Cardiac muscle cell (in vitro differentiated cells and primary cell): ENCODE results near the gene C2CD3. TPM values are rescaled to one million over a fixed set of nuclear protein-coding genes. Genes with fewer than 3 reads are reported as not detected.

Experiments
- DNase-seq, 2 donors: peaks; one replicate each; pipeline versions ENCODE4 v3.0.0 to v3.0.0-alpha.2; 2010 to 2017; ENCODE audit warnings: low read depth in 1 of 2, low spot score in 1 of 2
- H3K27ac ChIP-seq: fragments of 200-600 bp; sonication (generic); 2 replicates; pipeline ENCODE4 v1.5.1; 2016
- H3K27me3 ChIP-seq: fragments of 200-600 bp; sonication (generic); 2 replicates; pipeline ENCODE4 v1.6.0; 2016; ENCODE audit warnings: control low read depth
- H3K36me3 ChIP-seq: fragments of 200-600 bp; sonication (generic); 2 replicates; pipeline ENCODE4 v1.5.1; 2016; ENCODE audit warnings: control low read depth
- H3K4me1 ChIP-seq: fragments of 200-600 bp; sonication (generic); 2 replicates; pipeline ENCODE4 v1.8.1; 2017; ENCODE audit warnings: low read depth, mild to moderate bottlenecking, mixed run types
- H3K4me3 ChIP-seq: fragments of 200-600 bp; sonication (generic); 2 replicates; pipeline ENCODE4 v1.5.1; 2016; ENCODE audit warnings: mild to moderate bottlenecking
- H3K9me3 ChIP-seq: fragments of 200-600 bp; sonication (generic); 2 replicates; pipeline ENCODE4 v1.5.1; 2017; ENCODE audit warnings: low read depth, mild to moderate bottlenecking, control low read depth
- polyA plus RNA-seq: library from polyadenylated mRNA; unstranded; fragments of >200 nt; fragmentation: Nextera tagmentation; extraction: Ambion mirVana; gene quantifications from 2 replicates; pipeline ENCODE4 v1.2.1, GENCODE V29; 2016
- total RNA-seq: library from RNA; depleted of rRNA; stranded (reverse); fragments of >200 nt; gene quantifications from 2 replicates; pipeline ENCODE4 v1.2.3, GENCODE V29; 2016
- TF ChIP-seq, protein P1 (sequence below): IDR thresholded peaks from 2 replicates; pipeline ENCODE4 v1.5.1; 2012; ENCODE audit warnings: low read depth, mild to moderate bottlenecking, low read length

The C2CD3 gene
- total and polyA plus RNA-seq, 2 experiments from 2014 or later = 10.2 to 13.3 TPM

GRCh38 chr11:74175920-74176319 is 5.1 kb upstream of the C2CD3 start:
- peaks cover 4% of the 10 kb centered on the region for H3K36me3 ChIP-seq
- no peak overlapping the region for H3K27ac ChIP-seq
- TF ChIP-seq, protein P1, sequence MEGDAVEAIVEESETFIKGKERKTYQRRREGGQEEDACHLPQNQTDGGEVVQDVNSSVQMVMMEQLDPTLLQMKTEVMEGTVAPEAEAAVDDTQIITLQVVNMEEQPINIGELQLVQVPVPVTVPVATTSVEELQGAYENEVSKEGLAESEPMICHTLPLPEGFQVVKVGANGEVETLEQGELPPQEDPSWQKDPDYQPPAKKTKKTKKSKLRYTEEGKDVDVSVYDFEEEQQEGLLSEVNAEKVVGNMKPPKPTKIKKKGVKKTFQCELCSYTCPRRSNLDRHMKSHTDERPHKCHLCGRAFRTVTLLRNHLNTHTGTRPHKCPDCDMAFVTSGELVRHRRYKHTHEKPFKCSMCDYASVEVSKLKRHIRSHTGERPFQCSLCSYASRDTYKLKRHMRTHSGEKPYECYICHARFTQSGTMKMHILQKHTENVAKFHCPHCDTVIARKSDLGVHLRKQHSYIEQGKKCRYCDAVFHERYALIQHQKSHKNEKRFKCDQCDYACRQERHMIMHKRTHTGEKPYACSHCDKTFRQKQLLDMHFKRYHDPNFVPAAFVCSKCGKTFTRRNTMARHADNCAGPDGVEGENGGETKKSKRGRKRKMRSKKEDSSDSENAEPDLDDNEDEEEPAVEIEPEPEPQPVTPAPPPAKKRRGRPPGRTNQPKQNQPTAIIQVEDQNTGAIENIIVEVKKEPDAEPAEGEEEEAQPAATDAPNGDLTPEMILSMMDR = no peak
- H3K4me3 ChIP-seq = no peak overlapping the region
- DNase-seq = no peak
- no peaks in the 10 kb centered on the region for H3K9me3 ChIP-seq
- H3K27me3 ChIP-seq = no peaks in the 10 kb centered on the region
- H3K4me1 ChIP-seq = peaks cover 14% of the 10 kb centered on the region

DNA sequence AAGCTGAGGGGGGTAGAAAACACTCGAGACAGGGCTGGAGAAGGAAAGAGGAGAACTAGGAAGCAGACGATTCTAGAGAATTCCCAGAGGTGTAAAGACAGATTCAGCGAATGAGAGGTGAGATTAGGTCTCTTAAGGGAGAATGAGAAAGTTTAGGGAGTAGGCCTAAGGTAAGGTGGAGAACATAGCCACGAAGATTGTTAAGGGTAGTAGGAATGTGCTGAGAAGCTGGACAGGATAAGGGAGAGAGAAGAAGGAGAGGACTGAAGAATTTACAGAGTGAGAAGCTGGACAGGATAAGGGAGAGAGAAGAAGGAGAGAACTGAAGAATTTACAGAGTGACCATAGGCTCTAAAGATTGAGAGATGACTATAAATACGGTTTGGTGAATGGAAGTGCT is 1.2 kb upstream of the C2CD3 start:
- Histone ChIP-seq H3K4me3 (peak overlapping the region; percentile 61), H3K4me1 (peaks cover 30% of the 10 kb centered on the region), H3K9me3 (no peaks in the 10 kb centered on the region), H3K36me3 (peaks cover 17% of the 10 kb centered on the region), H3K27ac (peak overlapping the region; percentile 85), H3K27me3 (no peaks in the 10 kb centered on the region)
- DNase-seq = no peak
- TF ChIP-seq, protein P1 = no peak

- Histone ChIP-seq H3K9me3 (no peaks in the 10 kb centered on the region), H3K27me3 (no peaks in the 10 kb centered on the region), H3K36me3 (peaks cover 21% of the 10 kb centered on the region), H3K27ac (peak overlapping the region; percentile 85), H3K4me3 (peak overlapping the region; percentile 61), H3K4me1 (peaks cover 30% of the 10 kb centered on the region)
- TF ChIP-seq, protein P1 = no peak
- no peak for DNase-seq
Measured at GRCh38 chr11:74171630-74171968, 797 bp upstream of the C2CD3 start.

DNA sequence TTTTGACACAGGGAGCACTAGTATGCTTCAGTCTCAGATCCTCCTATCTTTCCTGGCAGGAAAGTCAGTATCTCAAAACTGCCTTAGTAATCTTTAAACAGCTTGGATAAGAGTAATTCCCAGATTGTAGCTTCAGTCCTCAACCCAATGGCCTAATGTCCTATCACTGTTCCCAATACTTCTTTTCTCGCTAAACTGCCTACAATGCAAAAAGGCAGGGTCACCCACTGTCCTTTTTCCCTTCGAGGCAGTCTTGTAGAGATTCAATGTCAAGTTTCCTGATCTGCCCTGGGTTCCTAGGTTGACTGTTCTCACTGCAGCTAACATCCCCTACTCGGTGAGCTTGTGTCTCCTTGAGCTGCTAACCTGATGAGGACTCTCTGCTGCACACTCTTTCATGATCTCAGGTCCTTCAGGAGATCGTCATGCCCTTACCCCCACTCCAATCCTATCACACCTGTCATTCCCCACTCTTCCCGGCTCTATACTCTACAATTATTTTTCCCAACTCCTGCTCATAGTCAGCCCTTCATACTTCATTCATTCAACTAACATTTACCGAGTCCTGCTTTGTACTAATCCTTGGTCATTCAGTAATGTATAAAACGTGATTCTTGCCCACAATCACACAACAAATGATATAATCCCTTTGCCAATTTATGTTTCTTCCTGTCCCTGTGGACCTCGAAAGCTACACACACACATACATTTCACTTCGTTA is 904 bp downstream of the C2CD3 start:
- H3K9me3 ChIP-seq = no peaks in the 10 kb centered on the region
- H3K27me3 ChIP-seq = no peaks in the 10 kb centered on the region
- DNase-seq = no peak
- TF ChIP-seq, protein P1 = no peak
- H3K4me3 ChIP-seq = peak overlapping the region; percentile 84
- peaks cover 30% of the 10 kb centered on the region for H3K36me3 ChIP-seq
- H3K4me1 ChIP-seq = peaks cover 30% of the 10 kb centered on the region
- peak overlapping the region; percentile 29 for H3K27ac ChIP-seq

GRCh38 chr11:74168838-74169237 is 2.0 kb downstream of the C2CD3 start:
- Histone ChIP-seq H3K4me3 (no peak overlapping the region), H3K36me3 (peaks cover 32% of the 10 kb centered on the region), H3K27ac (no peak overlapping the region), H3K4me1 (peaks cover 30% of the 10 kb centered on the region), H3K27me3 (no peaks in the 10 kb centered on the region), H3K9me3 (no peaks in the 10 kb centered on the region)
- TF ChIP-seq, protein P1 = no peak
- DNase-seq = no peak
